GM10266 (cell line): ENCODE measurements around the gene CRELD2.

ENCODE experiments used
- DNase-seq: peaks from one replicate; pipeline ENCODE4 v3.0.0; 2012; ENCODE audit errors: extremely low spot score
- CTCF ChIP-seq: IDR thresholded peaks from 2 replicates; pipeline ENCODE4 v1.5.1; 2012; ENCODE audit warnings: mild to moderate bottlenecking, low read depth; ENCODE audit not compliant: control insufficient read depth, insufficient read depth; ENCODE audit errors: missing control alignments

Gene CRELD2

DNA sequence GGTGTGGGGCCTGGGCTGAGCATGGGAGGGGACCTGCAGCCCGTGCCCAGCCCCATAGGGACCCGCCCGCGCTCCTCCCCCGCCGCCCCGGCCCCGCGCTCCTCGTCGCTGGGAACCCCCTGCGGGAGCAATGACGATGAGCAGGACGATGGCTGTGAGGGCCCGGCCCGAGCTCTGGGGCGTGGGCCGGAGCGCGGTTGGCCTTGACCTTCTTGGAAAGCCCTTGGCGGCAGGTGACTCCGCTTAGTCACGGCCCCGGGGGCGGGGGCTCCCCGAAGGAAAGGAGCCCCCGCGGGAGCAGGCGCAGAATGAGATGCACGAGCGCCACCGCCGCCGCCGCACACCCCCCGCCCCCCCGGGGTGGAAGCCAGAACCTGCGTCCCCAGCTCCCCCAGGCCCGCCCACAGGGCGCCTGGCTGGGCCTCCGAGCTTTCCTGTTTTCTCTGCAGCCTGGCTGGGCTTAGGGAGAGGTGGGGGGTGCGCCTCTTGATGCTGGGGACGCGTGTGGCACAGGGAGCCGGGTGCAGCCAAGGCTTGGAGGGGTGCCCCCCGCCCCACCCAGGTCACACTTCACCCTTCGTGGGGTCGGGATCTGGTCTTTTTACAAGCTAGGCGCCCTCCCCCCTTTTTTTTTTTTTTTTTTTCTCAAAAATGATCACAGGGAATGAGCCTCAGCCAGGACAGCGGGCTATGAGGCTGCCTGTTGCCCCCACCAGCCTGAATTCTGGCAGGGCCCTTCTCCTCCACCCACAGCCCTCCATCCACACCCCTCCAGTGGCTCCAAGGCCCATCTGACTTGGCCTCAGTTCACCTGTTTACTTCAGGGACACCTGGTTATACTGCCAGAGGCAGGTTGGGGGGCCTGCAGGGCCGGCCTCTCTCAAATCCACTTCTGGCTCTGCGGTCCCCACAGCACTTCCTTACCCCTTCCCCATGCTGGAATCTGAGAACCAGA, 17.9 kb downstream of the CRELD2 start:
- DNase-seq = peak; percentile 94
- TF ChIP-seq CTCF = no peak

- no peak for DNase-seq
Measured at GRCh38 chr22:49936973-49937757, 18.7 kb downstream of the CRELD2 start.

DNA sequence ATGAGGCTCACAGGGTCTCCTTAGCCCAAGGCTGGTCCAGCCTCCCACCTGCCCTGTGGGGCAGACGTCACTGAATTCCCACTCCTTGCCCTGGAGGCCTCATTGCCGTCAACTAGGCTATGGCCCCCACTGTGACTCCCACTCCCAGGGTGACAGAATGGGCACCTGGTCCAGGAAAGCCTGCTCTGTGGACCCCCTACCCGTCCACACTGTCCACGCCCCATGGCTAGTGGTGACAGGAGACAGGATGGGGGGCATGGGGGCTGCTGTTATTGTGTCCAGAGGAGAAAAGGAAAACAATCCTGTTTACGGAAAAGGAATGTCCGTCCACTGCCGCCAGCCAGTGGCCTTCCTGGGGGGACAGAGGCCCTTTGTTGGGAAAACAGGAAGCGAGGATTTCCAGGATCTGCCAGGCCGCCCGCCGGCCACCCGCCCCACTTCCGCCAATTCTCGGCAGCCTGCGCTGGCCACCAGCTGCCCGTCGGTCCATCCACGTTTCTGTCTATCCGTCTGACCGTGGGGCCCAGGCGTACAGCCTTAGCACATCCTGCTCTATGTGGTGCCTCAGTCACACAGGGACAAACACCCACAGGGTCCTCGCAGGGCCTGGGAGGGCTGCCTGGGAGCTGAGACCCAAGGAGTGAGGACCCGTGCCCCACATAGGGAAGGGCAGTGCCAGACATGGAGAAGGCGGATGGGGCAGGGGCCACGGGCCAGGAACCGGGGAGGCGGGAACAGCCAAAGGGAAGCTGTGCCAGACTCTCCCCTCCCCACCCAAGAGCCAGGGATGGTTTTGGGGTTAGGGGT, 19.5 kb downstream of the CRELD2 start:
- TF ChIP-seq CTCF = no peak
- DNase-seq = no peak

More at GRCh38 chr22:49936973-49937757, 18.7 kb downstream of the CRELD2 start:
- no peak for TF ChIP-seq CTCF

- no peak for DNase-seq
- TF ChIP-seq CTCF = no peak
Measured at GRCh38 chr22:49938565-49939136, 20.2 kb downstream of the CRELD2 start.

DNA sequence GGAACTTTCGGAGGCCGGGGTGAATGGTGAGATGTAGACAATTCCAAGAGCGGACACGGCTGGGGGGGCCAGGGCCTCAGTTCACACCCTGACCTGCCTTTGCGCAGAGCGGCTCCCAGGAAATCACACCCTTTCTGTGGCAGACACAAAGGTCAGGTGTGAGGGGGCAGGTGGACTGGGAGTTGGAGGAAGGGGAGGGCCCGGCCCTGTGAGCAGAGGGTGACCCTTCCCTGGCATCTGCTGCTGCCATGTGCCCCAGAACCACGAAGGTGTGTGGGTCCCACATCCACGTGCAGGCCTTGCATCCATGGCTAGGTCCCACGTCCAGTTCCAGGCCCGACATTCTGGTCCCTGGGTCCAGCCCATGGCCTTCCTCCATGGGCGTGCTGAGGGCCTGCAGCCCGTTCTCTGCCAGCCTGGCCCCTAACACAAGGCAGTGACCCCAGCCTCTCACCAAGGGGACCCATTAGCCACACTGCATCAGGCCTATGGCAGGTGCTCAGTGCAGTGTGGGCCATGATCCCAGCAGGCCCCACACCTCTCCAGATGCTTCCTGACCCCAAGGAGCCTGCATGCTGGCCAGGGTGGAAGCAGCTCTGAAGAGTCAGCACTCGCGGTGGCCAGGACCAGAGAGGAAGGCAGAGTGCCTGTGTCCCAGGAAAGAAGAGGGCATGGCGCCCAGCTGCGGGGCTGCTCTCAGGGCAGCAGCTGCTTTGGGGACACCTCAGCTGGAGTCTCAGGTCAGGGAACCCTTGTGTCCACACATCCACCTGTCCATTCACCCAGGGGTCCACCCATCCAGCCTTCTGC, 23.3 kb downstream of the CRELD2 start:
- no peak for DNase-seq
- TF ChIP-seq CTCF = no peak
